ENCODE results near the gene POLR3G. TPM values are rescaled to one million over a fixed set of nuclear protein-coding genes. Genes with fewer than 3 reads are reported as not detected.

POLR3G gene
- total RNA-seq, 1 experiment from 2014 or later, result 73.6 TPM

DNA sequence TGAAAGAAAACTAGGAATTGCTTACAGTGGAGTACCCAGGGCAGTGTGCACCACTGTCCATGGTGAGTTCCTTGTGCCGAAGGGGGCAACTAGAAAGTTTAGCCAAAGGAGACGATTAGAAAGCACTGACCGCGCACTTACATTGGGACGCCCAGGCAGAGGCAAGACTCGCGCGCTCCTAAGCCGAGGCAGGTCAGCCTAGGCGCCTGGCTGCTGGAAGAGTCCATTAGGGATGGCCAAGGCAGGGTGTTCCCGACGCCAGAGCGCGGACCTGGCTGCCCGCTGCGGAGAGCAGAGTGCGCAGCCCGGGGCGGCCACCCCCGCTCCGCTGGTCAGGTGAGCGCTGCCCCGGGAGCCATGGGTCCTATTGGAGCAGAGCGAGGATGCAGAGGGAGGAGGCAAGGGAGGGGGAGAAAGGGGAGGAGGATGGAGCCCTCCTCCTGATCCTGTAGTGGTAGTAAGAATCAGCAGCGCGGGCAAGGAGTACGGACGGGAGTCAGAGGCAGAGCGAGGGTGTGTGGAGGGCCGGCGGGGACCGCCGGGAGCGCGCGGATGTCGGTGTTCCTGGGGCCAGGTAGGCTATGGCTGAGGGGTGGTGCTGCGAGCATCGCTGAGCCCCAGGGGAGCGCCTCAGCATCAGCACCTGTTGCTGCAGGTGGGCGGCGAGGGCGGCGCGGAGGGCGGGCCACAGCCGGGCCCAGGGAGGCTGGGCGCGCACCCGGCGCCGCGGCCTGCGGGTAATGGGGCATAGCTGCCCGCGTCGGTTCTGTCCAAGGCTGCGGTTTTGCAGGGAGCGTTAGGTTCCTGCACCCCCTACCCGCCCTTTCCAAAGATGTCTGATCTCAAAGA lies 83.9 kb downstream of the POLR3G start, which contains the start of gene ADGRV1:
TSS of gene ADGRV1 (plus strand) at position 454 of the 849 bp plus-strand sequence. CDS start at position 553, 99 bp downstream.
- TF ChIP-seq, protein P1, sequence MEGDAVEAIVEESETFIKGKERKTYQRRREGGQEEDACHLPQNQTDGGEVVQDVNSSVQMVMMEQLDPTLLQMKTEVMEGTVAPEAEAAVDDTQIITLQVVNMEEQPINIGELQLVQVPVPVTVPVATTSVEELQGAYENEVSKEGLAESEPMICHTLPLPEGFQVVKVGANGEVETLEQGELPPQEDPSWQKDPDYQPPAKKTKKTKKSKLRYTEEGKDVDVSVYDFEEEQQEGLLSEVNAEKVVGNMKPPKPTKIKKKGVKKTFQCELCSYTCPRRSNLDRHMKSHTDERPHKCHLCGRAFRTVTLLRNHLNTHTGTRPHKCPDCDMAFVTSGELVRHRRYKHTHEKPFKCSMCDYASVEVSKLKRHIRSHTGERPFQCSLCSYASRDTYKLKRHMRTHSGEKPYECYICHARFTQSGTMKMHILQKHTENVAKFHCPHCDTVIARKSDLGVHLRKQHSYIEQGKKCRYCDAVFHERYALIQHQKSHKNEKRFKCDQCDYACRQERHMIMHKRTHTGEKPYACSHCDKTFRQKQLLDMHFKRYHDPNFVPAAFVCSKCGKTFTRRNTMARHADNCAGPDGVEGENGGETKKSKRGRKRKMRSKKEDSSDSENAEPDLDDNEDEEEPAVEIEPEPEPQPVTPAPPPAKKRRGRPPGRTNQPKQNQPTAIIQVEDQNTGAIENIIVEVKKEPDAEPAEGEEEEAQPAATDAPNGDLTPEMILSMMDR (conservative IDR thresholded peaks at IDR 0.05), result no peak
- Histone ChIP-seq H3K18ac (ENCODE audit: insufficient read length, low read depth, low read length) (no peak within 1 kb of the TSS), H3T11ph (ENCODE audit: low read length) (no peak within 1 kb of the TSS), H2BK120ac (ENCODE audit: low read depth, low read length, poor library complexity, severe bottlenecking) (no peak within 1 kb of the TSS), H3K9me3 (ENCODE audit: control insufficient read depth, low read depth, low read length) (no peaks in the 10 kb centered on the region), H3K14ac (ENCODE audit: insufficient read depth, low read length) (peak within 1 kb of the TSS; percentile 71; the same call in 1 of the 2 replicates), H2BK12ac (ENCODE audit: insufficient read length, low read depth, low read length) (no peak within 1 kb of the TSS), H3K4me2 (ENCODE audit: insufficient read depth, insufficient read length, low read length) (peak within 1 kb of the TSS; percentile 85), H4K8ac (replicated peaks; ENCODE audit: insufficient read length, low read depth, low read length) (no peak within 1 kb of the TSS), H2BK5ac (ENCODE audit: insufficient read length, low read length) (no peak within 1 kb of the TSS), H3K27ac (ENCODE audit: insufficient read length, low read depth, low read length) (no peak within 1 kb of the TSS), H3K79me2 (ENCODE audit: insufficient read depth, low read length) (peaks cover 11% of the 10 kb centered on the region; the same call in 1 of the 2 replicates), H4K91ac (ENCODE audit: insufficient read length, low read depth, low read length) (no peak within 1 kb of the TSS), H4K20me1 (ENCODE audit: control insufficient read depth, insufficient read depth, insufficient read length) (no peaks in the 10 kb centered on the region), H2AK5ac (ENCODE audit: insufficient read length, low read length) (no peak within 1 kb of the TSS), H3K4me1 (ENCODE audit: insufficient read depth, low read length) (peaks cover 13% of the 10 kb centered on the region), H3K4ac (ENCODE audit: low read depth, low read length) (no peak within 1 kb of the TSS), H4K5ac (ENCODE audit: insufficient read length, low read depth, low read length) (no peak within 1 kb of the TSS), H2BK20ac (ENCODE audit: low read depth, low read length, poor library complexity, severe bottlenecking) (no peak within 1 kb of the TSS), H3K23me2 (ENCODE audit: insufficient read length, low read depth, low read length, poor library complexity, severe bottlenecking) (peaks cover 4% of the 10 kb centered on the region), H3K56ac (ENCODE audit: insufficient read length, low read depth, low read length) (no peak within 1 kb of the TSS), H2BK15ac (ENCODE audit: low read depth, low read length) (no peak within 1 kb of the TSS), H3K27me3 (ENCODE audit: insufficient read depth, low read length) (no peaks in the 10 kb centered on the region), H3K79me1 (ENCODE audit: insufficient read depth, low read depth, low read length, poor library complexity, severe bottlenecking) (no peaks in the 10 kb centered on the region), H3K23ac (ENCODE audit: insufficient read length, low read depth, low read length) (no peak within 1 kb of the TSS), H2AFZ (ENCODE audit: low read length) (no peak within 1 kb of the TSS), H3K9ac (ENCODE audit: extremely low read depth, insufficient read length, low read length) (peak within 1 kb of the TSS; percentile 88)
- no peaks in the 10 kb centered on the region for H3K27me3 Mint-ChIP-seq (ENCODE audit: low read depth)
- peak within 1 kb of the TSS; percentile 95 to 97 (median 97) for H3K27ac Mint-ChIP-seq
- H3K4me1 Mint-ChIP-seq, result peaks cover 81% of the 10 kb centered on the region in 2 experiments
- peaks cover 0 to 3% of the 10 kb centered on the region in 2 experiments; a peak in 1 of 5 replicates for H3K9me3 Mint-ChIP-seq
- peak; percentile 99 for DNase-seq
- H3K36me3 Mint-ChIP-seq (ENCODE audit: insufficient read depth in 1 of 3, low read depth in 3 of 3), result no peaks in the 10 kb centered on the region
- WGBS (ENCODE audit: extremely low coverage, insufficient read length, low lambda C conversion rate), result no CpG with 5 or more reads among the region's 60 CpGs
- H3K4me3 Mint-ChIP-seq, result peak within 1 kb of the TSS; percentile 87 to 93
